ENCODE measurements around the gene KRT6A.

Gene KRT6A

GRCh38 chr12:52441320-52441911 is 51.6 kb downstream of the KRT6A start:
- TF ChIP-seq POLR2AphosphoS5 (IDR thresholded peaks at IDR 0.05; ENCODE audit: low read depth, low read length) (no peak), SIN3A (IDR thresholded peaks at IDR 0.05; ENCODE audit: borderline replicate concordance, insufficient read depth, low read length) (no peak), FOXP2 (optimal IDR thresholded peaks at IDR 0.05; ENCODE audit: borderline replicate concordance, extremely low read depth, extremely low read length, insufficient read depth) (no peak), REST (IDR thresholded peaks at IDR 0.05; ENCODE audit: insufficient read depth in 1 of 2, low read depth in 2 of 2, low read length in 2 of 2) (no peak), TAF1 (IDR thresholded peaks at IDR 0.05; ENCODE audit: borderline replicate concordance, insufficient read depth, low read length) (no peak)

- TF ChIP-seq TAF1 (IDR thresholded peaks at IDR 0.05; ENCODE audit: borderline replicate concordance, insufficient read depth, low read length) (no peak), SIN3A (IDR thresholded peaks at IDR 0.05; ENCODE audit: borderline replicate concordance, insufficient read depth, low read length) (no peak), POLR2AphosphoS5 (IDR thresholded peaks at IDR 0.05; ENCODE audit: low read depth, low read length) (no peak), REST (IDR thresholded peaks at IDR 0.05; ENCODE audit: insufficient read depth in 1 of 2, low read depth in 2 of 2, low read length in 2 of 2) (no peak), FOXP2 (optimal IDR thresholded peaks at IDR 0.05; ENCODE audit: borderline replicate concordance, extremely low read depth, extremely low read length, insufficient read depth) (no peak)
These were observed 52.2 kb downstream of the KRT6A start for GRCh38 chr12:52440821-52441319.

GRCh38 chr12:52439845-52440244 is 53.2 kb downstream of the KRT6A start:
- TF ChIP-seq TAF1 (IDR thresholded peaks at IDR 0.05; ENCODE audit: borderline replicate concordance, insufficient read depth, low read length) (no peak), REST (IDR thresholded peaks at IDR 0.05; ENCODE audit: insufficient read depth in 1 of 2, low read depth in 2 of 2, low read length in 2 of 2) (no peak), POLR2AphosphoS5 (IDR thresholded peaks at IDR 0.05; ENCODE audit: low read depth, low read length) (no peak), SIN3A (IDR thresholded peaks at IDR 0.05; ENCODE audit: borderline replicate concordance, insufficient read depth, low read length) (no peak), FOXP2 (optimal IDR thresholded peaks at IDR 0.05; ENCODE audit: borderline replicate concordance, extremely low read depth, extremely low read length, insufficient read depth) (no peak)

GRCh38 chr12:52439420-52439819 is 53.6 kb downstream of the KRT6A start:
- no peak for TF ChIP-seq REST (IDR thresholded peaks at IDR 0.05; ENCODE audit: insufficient read depth in 1 of 2, low read depth in 2 of 2, low read length in 2 of 2)
- no peak for TF ChIP-seq FOXP2 (optimal IDR thresholded peaks at IDR 0.05; ENCODE audit: borderline replicate concordance, extremely low read depth, extremely low read length, insufficient read depth)
- no peak for TF ChIP-seq POLR2AphosphoS5 (IDR thresholded peaks at IDR 0.05; ENCODE audit: low read depth, low read length)
- TF ChIP-seq SIN3A (IDR thresholded peaks at IDR 0.05; ENCODE audit: borderline replicate concordance, insufficient read depth, low read length) = no peak
- TF ChIP-seq TAF1 (IDR thresholded peaks at IDR 0.05; ENCODE audit: borderline replicate concordance, insufficient read depth, low read length) = no peak
